Measurements from ENCODE around the gene THSD4.

The THSD4 gene

DNA sequence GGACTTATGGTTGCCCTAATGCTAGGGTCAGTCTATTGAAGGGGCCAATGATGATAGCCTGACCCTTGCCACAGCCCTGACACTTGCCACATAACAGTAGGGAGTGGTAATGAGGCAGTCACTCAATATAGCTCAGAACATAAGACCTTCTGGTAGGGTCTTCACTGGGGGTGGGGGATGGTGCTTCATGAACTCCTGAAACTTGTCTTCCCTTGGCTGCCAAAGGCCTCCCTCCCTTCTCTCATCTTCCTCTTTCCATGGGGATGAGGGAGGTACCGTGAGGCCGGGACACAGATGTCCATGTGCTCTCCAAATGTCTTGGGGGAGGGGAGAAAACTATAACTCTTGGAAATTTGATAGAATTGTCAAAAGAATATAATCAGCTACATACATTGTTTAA is 21.1 kb upstream of the THSD4 start:
- Histone ChIP-seq H3K79me2 (ENCODE audit: insufficient read depth, low read length) (no peaks in the 10 kb centered on the region), H3K9me2 (ENCODE audit: low read depth, low read length) (no peaks in the 10 kb centered on the region), H2AFZ (ENCODE audit: low read length) (no peak overlapping the region), H3K4me3 (ENCODE audit: low read depth, low read length, poor library complexity, severe bottlenecking) (no peak overlapping the region), H3K4me2 (ENCODE audit: low read length) (no peak overlapping the region), H3K9me3 (ENCODE audit: low read length) (no peaks in the 10 kb centered on the region), H3K27me3 (ENCODE audit: insufficient read depth, low read length) (no peaks in the 10 kb centered on the region), H3K9ac (ENCODE audit: low read length) (no peak overlapping the region), H3K27ac (ENCODE audit: low read depth, low read length, poor library complexity, severe bottlenecking) (no peak overlapping the region), H4K20me1 (ENCODE audit: insufficient read depth, low read length) (no peaks in the 10 kb centered on the region), H3F3A (ENCODE audit: insufficient read depth, low read length) (no peaks in the 10 kb centered on the region), H3K36me3 (ENCODE audit: insufficient read depth, low read length) (no peaks in the 10 kb centered on the region), H3K4me1 (ENCODE audit: insufficient read depth, low read length, severe bottlenecking) (no peaks in the 10 kb centered on the region)
- no peak for TF ChIP-seq EZH2 (IDR thresholded peaks at IDR 0.05; ENCODE audit: borderline replicate concordance, low read length)
- TF ChIP-seq, protein P1, sequence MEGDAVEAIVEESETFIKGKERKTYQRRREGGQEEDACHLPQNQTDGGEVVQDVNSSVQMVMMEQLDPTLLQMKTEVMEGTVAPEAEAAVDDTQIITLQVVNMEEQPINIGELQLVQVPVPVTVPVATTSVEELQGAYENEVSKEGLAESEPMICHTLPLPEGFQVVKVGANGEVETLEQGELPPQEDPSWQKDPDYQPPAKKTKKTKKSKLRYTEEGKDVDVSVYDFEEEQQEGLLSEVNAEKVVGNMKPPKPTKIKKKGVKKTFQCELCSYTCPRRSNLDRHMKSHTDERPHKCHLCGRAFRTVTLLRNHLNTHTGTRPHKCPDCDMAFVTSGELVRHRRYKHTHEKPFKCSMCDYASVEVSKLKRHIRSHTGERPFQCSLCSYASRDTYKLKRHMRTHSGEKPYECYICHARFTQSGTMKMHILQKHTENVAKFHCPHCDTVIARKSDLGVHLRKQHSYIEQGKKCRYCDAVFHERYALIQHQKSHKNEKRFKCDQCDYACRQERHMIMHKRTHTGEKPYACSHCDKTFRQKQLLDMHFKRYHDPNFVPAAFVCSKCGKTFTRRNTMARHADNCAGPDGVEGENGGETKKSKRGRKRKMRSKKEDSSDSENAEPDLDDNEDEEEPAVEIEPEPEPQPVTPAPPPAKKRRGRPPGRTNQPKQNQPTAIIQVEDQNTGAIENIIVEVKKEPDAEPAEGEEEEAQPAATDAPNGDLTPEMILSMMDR (IDR thresholded peaks at IDR 0.05; ENCODE audit: low read length), result no peak

DNA sequence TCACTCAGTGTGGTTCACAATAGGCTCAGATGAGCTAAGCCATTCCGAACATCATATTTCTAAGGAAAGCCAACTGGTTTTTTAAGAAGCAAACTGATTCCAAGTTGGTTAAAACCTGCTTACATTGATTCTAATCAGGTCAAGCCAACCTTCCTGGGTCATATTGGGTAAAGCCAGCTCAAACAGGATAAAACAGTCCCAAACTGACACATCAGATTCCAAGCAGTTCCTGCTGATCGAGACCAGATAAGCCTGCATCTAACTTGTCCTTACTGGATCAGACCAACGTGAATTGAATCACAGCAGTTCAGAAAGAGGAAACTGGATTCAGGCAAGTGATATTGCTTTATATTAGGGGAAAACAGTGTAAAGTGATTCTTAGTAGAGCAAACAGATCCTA is 18.6 kb upstream of the THSD4 start:
- H3F3A ChIP-seq (ENCODE audit: insufficient read depth, low read length), result no peaks in the 10 kb centered on the region
- no peaks in the 10 kb centered on the region for H3K9me2 ChIP-seq (ENCODE audit: low read depth, low read length)
- no peak for TF ChIP-seq EZH2 (IDR thresholded peaks at IDR 0.05; ENCODE audit: borderline replicate concordance, low read length)
- TF ChIP-seq, protein P1 (IDR thresholded peaks at IDR 0.05; ENCODE audit: low read length), result no peak
- H3K27me3 ChIP-seq (ENCODE audit: insufficient read depth, low read length), result no peaks in the 10 kb centered on the region
- no peak overlapping the region for H3K4me2 ChIP-seq (ENCODE audit: low read length)
- no peaks in the 10 kb centered on the region for H3K9me3 ChIP-seq (ENCODE audit: low read length)
- no peaks in the 10 kb centered on the region for H3K36me3 ChIP-seq (ENCODE audit: insufficient read depth, low read length)
- H3K9ac ChIP-seq (ENCODE audit: low read length), result no peak overlapping the region
- H2AFZ ChIP-seq (ENCODE audit: low read length), result no peak overlapping the region
- no peaks in the 10 kb centered on the region for H4K20me1 ChIP-seq (ENCODE audit: insufficient read depth, low read length)
- no peak overlapping the region for H3K4me3 ChIP-seq (ENCODE audit: low read depth, low read length, poor library complexity, severe bottlenecking)
- H3K27ac ChIP-seq (ENCODE audit: low read depth, low read length, poor library complexity, severe bottlenecking), result no peak overlapping the region
- H3K4me1 ChIP-seq (ENCODE audit: insufficient read depth, low read length, severe bottlenecking), result no peaks in the 10 kb centered on the region
- H3K79me2 ChIP-seq (ENCODE audit: insufficient read depth, low read length), result no peaks in the 10 kb centered on the region

DNA sequence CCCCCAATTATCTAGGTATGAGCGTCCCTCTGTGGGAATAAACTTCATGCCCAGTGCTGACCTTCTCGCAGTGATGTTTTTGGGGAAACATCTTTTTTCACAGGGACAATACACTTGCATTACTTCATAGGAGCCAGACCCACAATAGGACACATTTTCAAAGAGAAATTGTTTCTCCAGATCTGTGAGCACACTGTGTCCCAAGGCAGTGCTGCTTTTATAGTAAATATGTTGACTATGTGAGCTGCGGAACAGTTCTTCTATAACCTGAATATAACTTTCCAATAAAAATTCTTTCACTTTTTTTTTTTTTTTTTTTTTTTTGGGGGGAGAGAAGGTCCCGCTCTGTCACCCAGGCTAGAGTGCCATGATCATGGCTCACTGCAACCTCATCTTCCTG is 17.4 kb upstream of the THSD4 start:
- Histone ChIP-seq H3K27me3 (ENCODE audit: insufficient read depth, low read length) (no peaks in the 10 kb centered on the region), H3K4me1 (ENCODE audit: insufficient read depth, low read length, severe bottlenecking) (no peaks in the 10 kb centered on the region), H3K4me3 (ENCODE audit: low read depth, low read length, poor library complexity, severe bottlenecking) (no peak overlapping the region), H3K9me2 (ENCODE audit: low read depth, low read length) (no peaks in the 10 kb centered on the region), H3K9me3 (ENCODE audit: low read length) (no peaks in the 10 kb centered on the region), H3F3A (ENCODE audit: insufficient read depth, low read length) (no peaks in the 10 kb centered on the region), H3K79me2 (ENCODE audit: insufficient read depth, low read length) (no peaks in the 10 kb centered on the region), H3K27ac (ENCODE audit: low read depth, low read length, poor library complexity, severe bottlenecking) (no peak overlapping the region), H2AFZ (ENCODE audit: low read length) (no peak overlapping the region), H3K9ac (ENCODE audit: low read length) (no peak overlapping the region), H3K36me3 (ENCODE audit: insufficient read depth, low read length) (no peaks in the 10 kb centered on the region), H3K4me2 (ENCODE audit: low read length) (no peak overlapping the region), H4K20me1 (ENCODE audit: insufficient read depth, low read length) (no peaks in the 10 kb centered on the region)
- TF ChIP-seq, protein P1 (IDR thresholded peaks at IDR 0.05; ENCODE audit: low read length), result no peak
- TF ChIP-seq EZH2 (IDR thresholded peaks at IDR 0.05; ENCODE audit: borderline replicate concordance, low read length), result no peak
